Activated CD8-positive, alpha-beta memory T cell treated with anti-CD3 and anti-CD28 coated beads for 4 hours (primary cell): ENCODE measurements around the gene HDAC5.
"Not testable (repeated sequence)": the region's sequence is repeated elsewhere in the genome, so short reads cannot be mapped to it uniquely, and the experiment has no call there.

Experiments used
- DNase-seq, 2 donors: peaks; one replicate each; pipeline ENCODE4 v3.0.0-alpha.2; 2020; ENCODE audit warnings: low read depth in 2 of 2

Gene HDAC5

DNA sequence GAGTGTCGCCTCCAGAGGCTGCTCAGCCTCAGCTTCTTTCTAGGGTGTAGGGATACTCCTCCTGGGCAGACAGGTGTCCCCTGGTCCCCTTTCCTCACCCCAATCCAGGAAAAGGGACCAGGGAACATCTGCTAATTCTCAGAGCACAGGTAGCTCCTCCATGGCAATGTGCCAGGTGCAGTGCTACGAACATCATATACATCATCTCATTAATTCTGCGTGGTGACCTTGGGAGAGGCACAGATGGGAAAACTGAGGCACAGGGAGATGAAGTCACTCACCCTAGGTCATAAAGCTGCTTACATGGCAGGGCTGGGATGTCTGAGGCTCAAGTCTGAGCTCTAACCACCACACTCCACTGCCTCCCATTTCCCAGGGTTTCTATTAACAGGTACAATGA lies 11.7 kb downstream of the HDAC5 start:
- DNase-seq: no peak

DNA sequence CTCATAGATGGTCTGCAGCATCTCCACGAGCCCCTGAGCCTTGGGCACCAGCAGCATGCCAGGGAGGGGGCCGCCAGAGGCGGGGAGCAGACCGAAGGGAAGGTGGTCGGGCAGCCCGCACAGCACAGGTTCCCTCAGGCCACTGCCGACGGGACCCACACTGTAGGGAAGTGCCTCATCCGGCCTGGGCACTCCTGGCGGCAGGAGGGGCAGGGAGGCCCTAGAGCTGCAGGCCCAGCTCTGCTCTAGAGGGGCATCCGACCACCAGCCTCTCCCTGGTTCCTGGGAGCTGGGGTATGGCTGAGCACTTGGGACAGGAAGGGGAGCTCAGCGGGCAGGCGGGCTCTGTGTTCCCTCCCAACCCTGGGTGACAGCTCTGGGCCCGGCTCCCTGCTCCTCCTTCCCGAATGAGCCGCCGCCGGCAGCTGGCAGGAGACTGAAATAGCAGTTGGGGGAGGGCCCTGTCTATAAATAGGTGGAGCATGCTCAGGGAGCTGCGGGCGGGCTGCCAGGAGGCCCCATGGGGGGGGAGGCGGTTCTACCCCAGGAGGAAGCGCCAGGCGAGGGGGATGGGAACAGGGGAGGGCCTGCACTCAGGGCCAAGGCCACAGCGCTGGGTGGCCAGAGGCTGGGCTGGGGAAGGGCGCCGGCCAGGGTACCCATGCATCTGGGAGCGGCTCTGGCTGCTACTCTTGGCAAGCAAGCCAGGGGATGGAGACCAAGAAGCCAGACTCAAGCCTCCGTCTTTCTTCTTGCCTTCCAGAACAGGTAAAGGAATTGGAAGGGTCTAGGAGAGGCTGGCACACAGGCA lies 12.4 kb downstream of the HDAC5 start:
- DNase-seq: peak in 1 of 2 donors; percentile 33

DNA sequence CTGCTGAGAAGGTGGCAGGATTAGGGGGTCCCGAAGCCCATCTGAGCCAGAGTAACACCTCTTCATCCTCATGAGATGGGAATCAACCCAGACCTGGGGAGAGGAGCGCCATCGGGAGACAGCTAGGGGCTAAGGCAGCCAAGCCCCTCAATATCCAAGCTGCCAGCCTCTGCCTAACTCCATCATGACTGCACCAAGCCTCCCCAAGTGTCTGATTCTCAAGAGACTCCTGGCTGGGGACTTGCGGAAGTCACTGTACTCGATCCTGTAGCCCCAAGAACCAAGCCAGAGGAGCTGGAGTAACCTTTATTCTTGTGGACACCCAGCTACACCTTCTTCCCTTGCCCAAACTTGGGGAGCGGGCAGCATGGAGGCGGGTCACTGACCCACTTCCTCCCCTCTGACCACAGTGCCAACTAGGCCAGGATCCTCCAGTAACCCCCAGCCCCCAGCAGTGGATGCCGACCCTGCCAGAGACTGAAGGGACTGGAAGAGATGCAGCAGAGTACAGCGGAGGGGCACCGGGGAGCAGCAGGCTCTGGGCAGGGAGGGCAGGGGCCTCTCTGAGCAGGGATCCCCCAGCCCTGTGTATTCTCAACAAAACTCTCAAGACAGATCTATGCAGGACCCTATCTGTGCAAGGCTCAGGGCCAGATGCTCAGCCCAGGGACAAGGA lies 13.3 kb downstream of the HDAC5 start:
- DNase-seq: no peak

DNA sequence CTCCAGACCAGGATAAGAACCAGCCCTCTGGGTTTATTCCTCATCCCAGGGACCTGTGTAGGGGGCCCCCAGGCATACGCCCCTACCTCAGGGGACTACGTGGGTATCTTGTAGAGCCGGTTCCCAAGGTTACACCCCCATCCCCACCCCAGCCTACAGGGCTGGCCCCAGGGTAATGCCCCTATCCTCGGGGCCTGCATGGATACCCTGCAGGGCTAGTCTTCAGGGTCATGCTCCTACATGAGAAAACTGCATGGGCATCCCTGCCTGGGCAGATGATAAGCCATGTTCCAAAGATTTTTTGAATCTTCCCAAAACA lies 14.2 kb downstream of the HDAC5 start:
- DNase-seq: no peak

DNA sequence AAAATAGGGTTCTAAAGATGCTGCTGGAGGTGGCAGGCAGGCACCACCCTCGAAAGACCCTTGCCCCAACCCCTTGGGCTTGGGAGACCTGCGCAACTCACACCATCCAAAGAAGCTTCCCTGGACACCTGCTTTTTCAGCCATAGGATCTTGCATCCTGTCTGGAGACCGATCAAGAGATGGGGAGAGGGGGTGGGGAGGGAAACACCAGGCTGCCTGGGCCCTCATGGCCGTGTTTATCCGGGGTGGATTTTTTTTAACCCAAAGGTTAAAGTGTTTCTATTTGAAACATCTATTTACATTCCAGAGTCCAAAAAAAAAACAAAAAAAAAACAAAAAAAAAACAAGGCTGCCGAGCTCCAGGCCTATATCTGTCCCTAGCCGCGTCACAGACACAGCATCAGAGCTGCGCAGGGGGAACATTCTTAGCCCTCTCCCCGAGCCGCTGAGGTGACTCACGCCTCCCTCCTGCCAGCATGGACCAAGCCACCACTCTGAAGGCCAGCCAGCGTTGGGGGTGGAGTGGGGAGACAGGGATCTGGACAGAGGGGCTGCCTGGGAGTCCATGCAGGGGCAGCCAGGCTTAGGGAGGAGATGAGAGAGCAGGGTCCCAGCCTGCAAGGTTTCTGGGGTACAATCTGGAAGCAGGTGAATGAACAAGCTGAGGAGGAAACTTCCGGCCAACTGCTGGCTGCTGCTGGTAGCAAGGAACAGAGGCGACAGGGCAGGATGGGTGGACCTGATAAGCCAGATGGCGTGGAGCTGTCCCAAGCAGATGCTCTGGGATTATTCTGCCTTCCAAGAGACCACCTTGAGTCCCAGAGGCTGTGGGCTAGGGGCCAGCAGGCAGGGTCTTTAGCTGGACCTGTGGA lies 14.8 kb downstream of the HDAC5 start:
- DNase-seq: no peak

DNA sequence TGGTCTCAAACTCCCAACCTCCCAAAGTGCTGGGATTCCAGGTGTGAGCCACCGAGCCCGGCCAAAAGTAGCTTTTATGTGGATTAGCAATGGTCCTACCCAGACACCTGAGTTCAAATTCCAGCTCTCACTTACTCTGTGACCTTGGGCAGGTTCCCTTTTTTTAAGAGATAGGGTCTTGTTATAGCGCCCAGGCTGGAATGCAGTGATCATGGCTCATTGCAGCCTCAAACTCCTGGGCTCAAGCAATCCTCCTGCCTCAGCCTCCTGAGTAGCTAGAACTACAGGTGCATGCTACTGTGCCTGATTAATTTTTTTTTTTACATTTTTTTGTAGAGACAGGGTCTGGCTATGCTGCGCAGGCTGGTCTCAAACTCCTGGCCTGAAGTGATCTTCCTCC lies 16.6 kb downstream of the HDAC5 start:
- no peak for DNase-seq

DNA sequence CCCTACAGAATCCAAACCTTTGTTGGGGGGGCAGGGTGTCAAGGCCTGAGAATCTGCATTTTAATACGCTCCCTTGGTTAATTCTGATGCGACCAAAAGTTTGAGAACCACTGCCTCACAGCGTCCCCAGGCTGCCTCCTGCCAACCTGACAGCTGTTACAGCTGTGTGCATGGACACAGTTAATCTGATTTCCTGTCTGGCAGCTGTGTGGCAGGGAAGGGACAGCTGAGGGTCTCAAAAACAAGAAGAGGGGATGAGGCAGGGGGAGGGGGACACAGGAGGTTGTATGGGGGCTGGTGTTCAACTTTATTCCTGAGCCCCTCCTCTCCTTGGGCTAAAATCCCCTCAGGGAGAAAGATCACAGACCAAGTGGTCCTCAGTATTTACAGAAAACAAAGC lies 17.5 kb downstream of the HDAC5 start:
- DNase-seq: no peak

DNA sequence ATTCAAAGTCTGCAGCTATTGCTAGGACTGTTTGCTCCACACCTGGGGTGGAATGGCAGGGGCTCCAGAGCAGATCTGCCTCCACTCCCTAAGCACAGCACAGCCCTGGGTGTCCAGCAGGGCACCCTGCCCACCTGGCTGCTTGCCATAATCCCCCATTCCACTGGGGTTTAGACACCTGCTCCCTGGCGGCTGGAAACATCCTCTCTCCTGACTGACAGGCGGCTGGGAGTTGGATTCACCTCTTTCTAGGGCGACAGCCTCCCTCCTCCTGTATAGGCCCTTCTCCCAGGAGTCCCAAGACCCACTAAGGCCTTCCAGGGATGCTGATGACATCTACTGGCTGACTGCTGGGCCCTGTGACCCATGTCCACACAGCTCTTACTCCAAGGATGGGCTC lies 18.0 kb downstream of the HDAC5 start:
- DNase-seq: no peak

DNA sequence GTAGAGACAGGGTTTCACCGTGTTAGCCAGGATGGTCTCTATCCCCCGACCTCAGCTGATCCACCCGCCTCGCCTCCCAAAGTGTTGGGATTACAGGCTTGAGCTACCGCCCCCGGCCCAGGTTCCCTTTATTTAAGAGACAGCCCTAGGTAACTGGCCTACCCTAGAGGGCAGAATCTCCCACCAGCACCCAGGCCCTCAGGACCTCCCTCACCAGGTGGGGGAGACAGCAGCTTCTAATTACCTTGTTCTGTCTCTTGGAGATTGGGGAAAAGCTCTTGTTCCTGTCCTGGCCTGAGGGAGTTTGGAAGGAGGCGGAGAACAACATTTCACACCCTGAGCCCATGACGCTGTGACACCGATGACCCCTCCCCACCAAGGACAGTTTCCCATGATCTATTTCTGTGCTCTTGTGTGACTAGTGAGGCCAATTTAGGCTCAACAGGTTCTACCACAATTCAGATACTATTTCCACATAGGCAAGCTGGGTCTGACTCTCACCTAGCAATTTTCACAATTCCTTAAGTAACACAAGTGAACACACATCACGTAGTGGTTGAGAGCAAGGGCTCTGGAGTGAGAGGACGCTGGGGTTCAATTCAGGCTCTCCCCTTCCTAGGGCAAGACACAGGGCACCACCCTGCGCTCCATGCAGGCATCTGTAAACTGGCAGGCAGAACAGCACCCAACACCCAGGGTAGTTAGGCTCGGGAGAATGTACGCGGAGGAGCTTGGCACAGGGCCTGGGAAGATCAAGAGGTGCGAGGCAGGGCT lies 20.4 kb downstream of the HDAC5 start:
- no peak for DNase-seq

DNA sequence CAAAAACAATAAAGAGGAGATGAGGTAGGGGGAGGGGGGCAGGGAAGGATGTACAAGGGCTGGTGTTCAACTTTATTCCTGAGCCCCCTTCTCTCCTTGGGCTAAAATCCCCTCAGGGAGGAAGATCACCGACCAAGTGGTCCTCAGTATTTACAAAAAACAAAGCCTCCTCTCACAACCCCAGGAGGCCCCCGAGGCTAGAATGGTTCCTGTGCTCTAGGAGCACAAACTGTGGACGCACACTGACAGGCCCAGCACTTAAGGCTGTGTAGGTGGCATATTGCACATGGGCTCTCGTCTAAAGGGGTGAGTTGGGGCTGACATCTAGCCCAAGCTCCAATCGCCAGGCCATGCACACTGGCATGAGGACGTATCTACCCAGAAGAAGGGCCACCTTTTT lies 21.6 kb downstream of the HDAC5 start:
- DNase-seq: not testable (repeated sequence)

DNA sequence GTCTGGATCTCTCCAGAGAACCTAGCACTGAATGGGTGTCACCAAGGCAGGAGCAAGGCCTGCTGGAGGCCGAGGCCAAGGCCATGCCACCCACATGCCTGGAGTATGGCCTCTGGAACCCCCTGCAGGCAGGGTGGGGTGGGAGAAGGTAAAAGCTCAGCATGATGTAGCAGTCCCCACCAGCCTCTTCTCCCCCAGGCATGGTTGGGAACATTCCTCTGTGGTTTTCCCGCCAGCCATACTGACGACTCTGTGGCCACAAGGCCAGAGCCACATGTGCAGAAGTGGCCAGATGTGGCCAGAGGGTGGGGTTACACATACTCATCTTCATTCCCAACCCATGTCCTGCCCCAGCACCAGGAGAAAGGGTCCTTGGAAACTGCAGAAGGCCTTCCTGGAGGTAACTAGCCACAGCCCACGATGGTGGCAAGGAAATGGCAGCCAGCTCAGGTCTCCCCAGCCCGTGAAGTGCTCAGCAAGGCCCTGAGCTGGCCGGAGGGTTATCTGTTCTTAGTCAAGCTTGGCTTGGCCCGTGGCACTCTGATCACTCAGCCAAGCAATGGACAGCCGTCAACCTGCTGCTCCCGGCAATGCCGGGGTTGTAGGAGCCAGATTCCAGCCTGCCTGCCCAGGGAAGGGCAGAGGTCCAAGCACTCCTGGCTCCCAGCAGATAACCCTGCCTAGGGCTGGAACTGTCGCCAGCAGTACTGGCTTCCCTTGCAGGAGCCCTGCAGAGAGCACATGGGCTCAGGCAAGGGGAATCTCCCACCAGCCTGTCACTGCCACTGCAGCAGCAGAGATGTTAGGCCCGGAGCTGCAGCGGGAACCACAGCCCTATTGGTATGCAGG lies 26.1 kb downstream of the HDAC5 start:
- DNase-seq: no peak

DNA sequence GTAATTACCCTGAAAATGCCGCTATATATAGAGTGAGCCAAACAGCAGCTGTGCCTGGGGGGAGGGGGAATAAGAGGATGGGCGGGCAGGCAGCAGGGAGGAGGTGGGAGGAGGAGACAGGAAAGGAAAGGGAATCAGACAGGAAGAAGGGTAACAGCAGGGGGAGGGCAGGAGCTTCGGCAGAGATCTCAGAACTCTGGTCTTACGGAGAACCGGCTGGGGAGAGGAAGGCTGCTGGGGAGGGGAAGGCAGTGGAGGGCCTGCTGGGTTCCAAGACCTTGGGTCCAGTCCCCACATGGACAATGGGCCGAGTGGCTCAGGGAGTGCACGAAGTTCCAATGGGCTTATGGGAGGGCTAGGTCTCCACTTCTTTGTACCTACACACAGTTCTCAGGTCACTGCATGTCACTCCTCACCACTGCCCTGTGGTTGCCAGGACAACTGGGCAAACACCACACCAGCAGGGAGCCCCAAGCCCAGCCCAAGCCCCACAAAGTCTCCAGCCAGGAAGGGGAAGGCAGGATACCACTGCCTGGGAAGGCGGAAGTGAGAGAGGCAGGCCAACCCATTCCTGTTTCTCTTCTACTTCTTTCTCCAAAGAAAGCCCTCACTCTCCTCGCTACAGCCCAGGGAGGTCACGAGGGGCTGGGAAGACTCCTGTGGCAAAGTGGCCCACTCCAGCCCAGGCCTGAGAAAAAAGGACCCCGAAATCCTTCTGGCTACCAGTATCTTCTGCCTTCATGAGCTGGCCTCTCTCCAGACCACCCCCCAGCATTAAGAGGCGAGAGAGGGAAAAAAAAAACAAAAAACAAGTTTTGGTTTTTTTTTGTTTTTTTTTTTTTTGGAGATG lies 27.6 kb downstream of the HDAC5 start:
- DNase-seq: no peak

DNA sequence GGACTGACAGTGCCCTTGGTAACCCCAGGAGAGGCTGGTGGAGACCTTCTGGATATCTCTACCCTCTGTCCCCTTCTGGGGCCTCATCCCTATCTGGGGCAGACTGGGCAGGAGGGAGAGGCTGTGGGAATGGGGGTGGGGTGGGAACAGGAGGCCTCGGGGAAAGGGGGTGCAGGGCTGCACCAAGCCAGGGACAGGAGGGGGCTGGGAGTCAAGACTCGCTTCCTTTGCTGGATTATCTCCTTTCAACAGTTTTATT lies 28.1 kb downstream of the HDAC5 start:
- DNase-seq: no peak

DNA sequence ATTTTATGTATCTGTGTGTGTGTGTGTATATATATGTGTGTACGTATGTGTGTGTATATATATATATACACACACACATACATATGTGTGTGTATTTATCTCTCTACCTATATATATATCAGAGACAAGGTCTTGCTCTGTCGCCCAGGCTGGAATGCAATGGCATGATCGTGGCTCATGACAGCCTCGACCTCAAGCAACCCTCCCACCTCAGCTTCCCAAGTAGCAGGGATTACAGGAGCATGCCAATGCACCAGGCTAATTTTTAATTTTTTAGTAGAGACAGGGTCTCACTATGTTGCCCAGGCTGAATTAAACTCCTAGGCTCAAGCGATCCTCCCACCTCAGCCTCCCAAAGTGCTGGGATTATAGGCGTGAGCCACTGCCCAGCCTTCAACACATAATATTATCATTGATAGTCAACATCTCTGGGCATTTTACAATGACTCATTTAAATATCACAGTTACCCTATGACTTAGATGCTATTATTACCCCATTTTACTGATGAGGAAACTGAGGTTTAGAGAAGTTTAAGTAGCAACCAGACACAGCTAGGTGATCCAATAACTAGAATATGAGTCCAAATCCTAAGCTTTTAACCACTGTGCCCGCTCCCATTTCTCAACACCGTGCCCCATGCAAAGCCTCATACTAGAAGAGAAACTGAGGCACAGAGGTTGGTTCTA lies 28.6 kb downstream of the HDAC5 start:
- no peak for DNase-seq

DNA sequence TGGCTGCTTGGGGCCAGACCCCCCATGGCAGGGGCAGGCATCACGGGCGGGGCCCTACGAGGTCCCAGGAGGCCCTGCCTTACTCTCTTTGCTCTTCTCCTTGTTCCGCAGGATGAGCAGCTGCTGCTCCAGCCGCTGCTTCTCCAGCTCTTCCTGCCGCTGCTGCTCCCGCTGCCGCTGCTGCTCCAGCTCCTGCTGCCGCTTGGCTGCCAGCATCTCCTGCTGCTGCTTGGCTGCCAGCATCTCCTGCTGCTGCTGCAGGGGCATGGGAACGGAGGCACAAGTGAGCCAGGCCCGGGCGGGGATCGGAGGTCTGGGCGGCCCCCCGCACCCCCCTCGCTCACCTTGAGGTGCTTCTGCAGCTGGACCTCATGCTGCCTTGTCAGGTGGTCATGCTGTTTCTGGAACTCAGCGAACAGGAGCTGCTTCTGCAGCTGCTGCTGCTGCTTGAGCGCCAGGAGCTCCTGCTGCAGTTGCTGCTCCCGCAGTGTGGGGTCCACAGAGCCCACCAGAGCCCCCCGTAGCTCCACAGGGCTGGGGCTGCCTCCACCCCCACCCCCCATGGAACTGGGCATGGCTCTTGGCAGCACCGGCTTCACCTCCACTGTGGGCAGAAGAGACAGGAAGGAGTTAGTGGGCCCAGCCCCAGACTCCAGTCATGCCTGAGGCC lies 30.1 kb downstream of the HDAC5 start:
- DNase-seq: no peak

DNA sequence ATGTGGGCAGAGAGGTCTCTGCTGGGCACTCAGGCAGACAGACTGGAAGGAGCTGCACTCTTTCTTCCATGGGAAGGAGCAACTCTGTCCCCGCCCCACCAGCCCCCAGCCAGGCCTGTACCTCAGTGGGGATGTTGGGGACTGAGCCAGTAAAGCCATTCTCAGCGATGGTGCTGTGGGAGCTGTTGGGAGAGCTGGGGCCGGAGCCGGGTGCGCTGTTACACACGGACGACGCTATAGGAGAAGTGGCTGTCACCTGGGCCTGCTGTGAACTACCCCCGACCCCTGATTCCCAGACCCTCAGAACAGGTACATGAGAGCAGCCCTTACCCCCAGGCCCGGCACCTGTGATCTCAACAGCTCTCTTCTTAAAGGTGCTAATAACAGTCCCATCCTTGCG lies 31.4 kb downstream of the HDAC5 start:
- DNase-seq: no peak

DNA sequence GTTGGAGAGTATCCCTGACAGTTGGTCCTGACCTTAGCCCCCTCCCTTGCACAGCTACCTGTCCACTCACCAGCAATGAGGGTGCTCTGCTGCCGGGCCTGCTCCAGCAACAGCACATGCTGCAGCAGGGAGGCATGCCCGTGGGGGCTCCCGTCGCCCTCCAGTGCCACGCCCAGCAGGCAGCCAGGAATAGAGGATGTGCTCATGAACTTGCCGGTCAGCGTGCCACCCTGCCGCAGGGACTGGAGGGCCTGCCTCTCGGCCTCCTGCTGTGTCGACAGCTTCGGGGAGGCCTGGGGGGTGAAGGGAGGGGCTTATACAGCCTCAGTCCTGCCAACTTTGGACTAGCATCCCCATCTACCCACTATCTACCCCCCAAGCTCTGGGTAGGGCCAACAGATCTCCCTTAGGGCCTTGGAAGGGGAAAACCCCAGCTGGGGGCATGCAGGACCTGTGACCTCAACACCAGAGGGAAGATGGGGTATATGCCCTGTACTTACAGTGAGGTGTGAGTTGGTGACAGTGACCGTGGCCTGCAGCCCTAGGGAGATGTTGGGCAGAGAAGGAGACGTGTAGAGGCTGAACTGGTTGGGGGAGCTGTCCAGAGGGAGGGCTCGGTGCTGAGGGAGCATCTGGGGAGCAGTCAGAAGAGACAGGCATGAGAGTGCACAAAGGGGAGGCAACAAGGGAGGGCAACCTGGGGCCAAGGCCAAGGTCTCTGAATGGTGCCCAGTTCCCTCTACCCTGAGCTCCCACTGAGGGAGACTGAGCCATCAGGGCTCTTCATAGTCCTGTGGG lies 32.0 kb downstream of the HDAC5 start:
- DNase-seq: no peak

DNA sequence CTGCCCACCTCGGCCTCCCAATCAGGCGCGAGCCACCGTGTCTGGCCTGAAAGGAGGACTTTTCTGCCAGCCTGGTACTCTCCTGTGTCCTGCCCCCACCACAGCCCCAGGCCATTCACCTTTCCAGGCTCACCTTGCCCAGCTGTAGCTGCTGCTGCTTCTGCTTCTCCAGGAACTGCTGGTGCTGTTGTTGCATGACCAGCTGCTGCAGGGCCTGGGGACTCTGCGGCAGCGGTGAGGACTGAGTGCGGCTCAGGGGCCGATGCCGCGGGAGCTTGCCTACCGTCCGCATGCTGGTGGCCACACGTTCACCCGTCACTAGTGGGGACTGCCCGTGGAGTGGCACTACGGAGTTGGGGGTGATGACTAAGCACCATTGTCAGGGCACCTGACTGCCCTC lies 35.2 kb downstream of the HDAC5 start:
- no peak for DNase-seq
